ENCODE data around the gene THAP8.

THAP8 gene

GRCh38 chr19:36054119-36054732 lies at the start of gene THAP8:
Gene THAP8 (minus strand): TSS chr19:36054285. CDS start chr19:36054217, 68 bp downstream.
- H3K27me3 ChIP-seq: no peaks in the 10 kb centered on the region
- H3K4me1 ChIP-seq (ENCODE audit: control insufficient read depth in 1 of 2, insufficient read depth in 1 of 2, low read depth in 1 of 2, low read length in 1 of 2): peaks cover 21 to 22% of the 10 kb centered on the region in 2 experiments
- H3K9me3 ChIP-seq: no peaks in the 10 kb centered on the region
- peaks cover 3% of the 10 kb centered on the region for H3K36me3 ChIP-seq
- H3K27ac ChIP-seq: peak within 1 kb of the TSS; percentile 97
- TF ChIP-seq CTCF (IDR thresholded peaks at IDR 0.05): peak; percentile 71
- peak within 1 kb of the TSS; percentile 89 to 98 for H3K4me3 ChIP-seq (ENCODE audit: low read depth in 1 of 2, low read length in 1 of 2)

GRCh38 chr19:36103040-36103626 lies 49.0 kb upstream of the THAP8 start:
- TF ChIP-seq CTCF (IDR thresholded peaks at IDR 0.05): no peak
- Histone ChIP-seq H3K4me3 (ENCODE audit: low read depth in 1 of 2, low read length in 1 of 2) (no peak overlapping the region), H3K9me3 (no peaks in the 10 kb centered on the region), H3K27ac (no peak overlapping the region), H3K27me3 (no peaks in the 10 kb centered on the region), H3K36me3 (peaks cover 72% of the 10 kb centered on the region), H3K4me1 (ENCODE audit: control insufficient read depth in 1 of 2, insufficient read depth in 1 of 2, low read depth in 1 of 2, low read length in 1 of 2) (peaks cover 0 to 10% of the 10 kb centered on the region in 2 experiments)

- Histone ChIP-seq H3K4me1 (ENCODE audit: control insufficient read depth in 1 of 2, insufficient read depth in 1 of 2, low read depth in 1 of 2, low read length in 1 of 2) (peaks cover 0 to 3% of the 10 kb centered on the region in 2 experiments), H3K9me3 (no peaks in the 10 kb centered on the region), H3K4me3 (ENCODE audit: low read depth in 1 of 2, low read length in 1 of 2) (no peak overlapping the region), H3K27ac (no peak overlapping the region), H3K27me3 (no peaks in the 10 kb centered on the region), H3K36me3 (peaks cover 78% of the 10 kb centered on the region)
- no peak for TF ChIP-seq CTCF (IDR thresholded peaks at IDR 0.05)
Measured at GRCh38 chr19:36101550-36102327, 47.7 kb upstream of the THAP8 start.

- Histone ChIP-seq H3K4me3 (ENCODE audit: low read depth in 1 of 2, low read length in 1 of 2) (no peak overlapping the region), H3K27me3 (no peaks in the 10 kb centered on the region), H3K27ac (no peak overlapping the region), H3K36me3 (peaks cover 83% of the 10 kb centered on the region), H3K9me3 (no peaks in the 10 kb centered on the region), H3K4me1 (ENCODE audit: control insufficient read depth in 1 of 2, insufficient read depth in 1 of 2, low read depth in 1 of 2, low read length in 1 of 2) (no peaks in the 10 kb centered on the region)
- no peak for TF ChIP-seq CTCF (IDR thresholded peaks at IDR 0.05)
Measured at GRCh38 chr19:36100476-36100875, 46.4 kb upstream of the THAP8 start.

- Histone ChIP-seq H3K27me3 (no peaks in the 10 kb centered on the region), H3K36me3 (peaks cover 76% of the 10 kb centered on the region), H3K4me1 (ENCODE audit: control insufficient read depth in 1 of 2, insufficient read depth in 1 of 2, low read depth in 1 of 2, low read length in 1 of 2) (no peaks in the 10 kb centered on the region), H3K27ac (no peak overlapping the region), H3K9me3 (no peaks in the 10 kb centered on the region), H3K4me3 (ENCODE audit: low read depth in 1 of 2, low read length in 1 of 2) (no peak overlapping the region)
- no peak for TF ChIP-seq CTCF (IDR thresholded peaks at IDR 0.05)
Measured at GRCh38 chr19:36099166-36099785, 45.2 kb upstream of the THAP8 start.
